Measurements from ENCODE around the gene RHBDD2. TPM values are rescaled to one million over a fixed set of nuclear protein-coding genes. Genes with fewer than 3 reads are reported as not detected.
"Not testable (repeated sequence)": the region's sequence is repeated elsewhere in the genome, so short reads cannot be mapped to it uniquely, and the experiment has no call there.

The RHBDD2 gene
- total RNA-seq, 1 donor from 2014 or later, result 85.6 TPM

DNA sequence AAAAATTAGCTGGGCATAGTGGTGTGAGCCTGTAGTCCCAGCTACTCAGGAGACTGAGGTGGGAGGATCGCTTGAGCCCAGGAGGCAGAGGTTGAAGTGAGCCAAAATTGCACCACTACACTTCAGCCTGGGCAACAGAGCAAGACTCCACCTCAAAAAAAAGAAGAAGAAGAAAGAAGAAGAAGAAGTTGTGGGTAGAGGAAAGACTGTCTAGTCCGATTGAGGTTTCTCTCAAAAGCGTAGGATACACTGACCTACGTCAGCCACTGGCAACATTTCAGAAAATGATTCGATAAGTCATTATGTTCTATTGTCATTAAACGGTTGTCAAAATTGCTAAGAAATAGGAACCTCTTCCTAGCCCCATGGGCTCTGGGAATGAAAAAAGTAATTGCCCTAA lies 22.3 kb upstream of the RHBDD2 start:
- TF ChIP-seq, protein P1, sequence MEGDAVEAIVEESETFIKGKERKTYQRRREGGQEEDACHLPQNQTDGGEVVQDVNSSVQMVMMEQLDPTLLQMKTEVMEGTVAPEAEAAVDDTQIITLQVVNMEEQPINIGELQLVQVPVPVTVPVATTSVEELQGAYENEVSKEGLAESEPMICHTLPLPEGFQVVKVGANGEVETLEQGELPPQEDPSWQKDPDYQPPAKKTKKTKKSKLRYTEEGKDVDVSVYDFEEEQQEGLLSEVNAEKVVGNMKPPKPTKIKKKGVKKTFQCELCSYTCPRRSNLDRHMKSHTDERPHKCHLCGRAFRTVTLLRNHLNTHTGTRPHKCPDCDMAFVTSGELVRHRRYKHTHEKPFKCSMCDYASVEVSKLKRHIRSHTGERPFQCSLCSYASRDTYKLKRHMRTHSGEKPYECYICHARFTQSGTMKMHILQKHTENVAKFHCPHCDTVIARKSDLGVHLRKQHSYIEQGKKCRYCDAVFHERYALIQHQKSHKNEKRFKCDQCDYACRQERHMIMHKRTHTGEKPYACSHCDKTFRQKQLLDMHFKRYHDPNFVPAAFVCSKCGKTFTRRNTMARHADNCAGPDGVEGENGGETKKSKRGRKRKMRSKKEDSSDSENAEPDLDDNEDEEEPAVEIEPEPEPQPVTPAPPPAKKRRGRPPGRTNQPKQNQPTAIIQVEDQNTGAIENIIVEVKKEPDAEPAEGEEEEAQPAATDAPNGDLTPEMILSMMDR (IDR thresholded peaks at IDR 0.05; ENCODE audit: partially characterized antibody, unreplicated experiment), result no peak
- H3K4me3 Mint-ChIP-seq (ENCODE audit: unreplicated experiment), result no peak overlapping the region
- peaks cover 9% of the 10 kb centered on the region for H3K27me3 Mint-ChIP-seq (ENCODE audit: unreplicated experiment)

DNA sequence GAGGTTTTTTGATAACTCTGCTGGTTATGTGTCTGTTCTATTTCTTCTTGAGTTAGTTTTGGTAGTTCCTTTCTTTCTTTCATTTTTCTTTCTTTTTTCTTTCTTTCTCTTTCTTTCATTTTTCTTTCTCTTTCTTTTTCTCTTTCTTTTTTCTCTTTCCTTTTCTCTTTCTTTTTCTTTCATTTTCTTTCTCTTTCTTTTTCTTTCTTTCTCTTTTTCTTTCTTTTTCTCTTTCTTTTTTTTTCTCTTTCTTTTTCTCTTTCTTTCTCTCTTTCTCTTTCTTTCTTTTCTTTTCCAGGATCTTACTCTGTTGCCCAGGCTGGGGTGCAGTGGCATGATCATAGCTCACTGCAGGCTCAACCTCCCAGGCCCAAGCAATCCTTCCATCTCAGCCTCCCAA lies 20.4 kb upstream of the RHBDD2 start:
- H3K36me3 Mint-ChIP-seq (ENCODE audit: unreplicated experiment), result peaks cover 3% of the 10 kb centered on the region
- H3K4me3 Mint-ChIP-seq (ENCODE audit: unreplicated experiment), result no peak overlapping the region
- no peaks in the 10 kb centered on the region for H3K4me1 Mint-ChIP-seq (ENCODE audit: low read depth, unreplicated experiment)
- TF ChIP-seq, protein P1 (IDR thresholded peaks at IDR 0.05; ENCODE audit: partially characterized antibody, unreplicated experiment), result no peak
- no peak overlapping the region for H3K27ac Mint-ChIP-seq (ENCODE audit: unreplicated experiment)
- H3K9me3 Mint-ChIP-seq (ENCODE audit: unreplicated experiment), result no peaks in the 10 kb centered on the region
- peaks cover 7% of the 10 kb centered on the region for H3K27me3 Mint-ChIP-seq (ENCODE audit: unreplicated experiment)
- no peak for DNase-seq

More for the DNA sequence above, 22.3 kb upstream of the RHBDD2 start:
- DNase-seq, result no peak
- H3K27ac Mint-ChIP-seq (ENCODE audit: unreplicated experiment), result no peak overlapping the region
- H3K9me3 Mint-ChIP-seq (ENCODE audit: unreplicated experiment), result no peaks in the 10 kb centered on the region
- H3K36me3 Mint-ChIP-seq (ENCODE audit: unreplicated experiment), result peaks cover 3% of the 10 kb centered on the region
- no peaks in the 10 kb centered on the region for H3K4me1 Mint-ChIP-seq (ENCODE audit: low read depth, unreplicated experiment)

DNA sequence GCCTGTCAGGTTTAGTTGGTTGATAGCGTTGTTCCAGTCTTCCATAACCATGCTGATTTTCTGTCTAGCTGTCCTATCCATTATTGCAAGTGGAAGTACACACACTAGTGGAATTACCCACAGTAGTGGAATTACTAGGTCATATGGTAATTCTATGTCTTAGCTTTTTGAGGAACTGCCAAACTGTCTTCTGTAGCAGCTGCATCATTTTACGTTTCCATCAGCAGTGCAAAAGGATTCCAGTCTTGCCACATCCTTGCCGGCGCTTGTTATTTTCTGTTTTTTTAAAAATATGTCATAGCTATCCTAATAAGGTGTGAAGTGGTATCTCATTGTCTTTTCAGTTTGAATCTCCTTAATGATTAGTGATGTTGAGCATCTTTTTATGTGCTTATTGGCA lies 17.2 kb upstream of the RHBDD2 start:
- no peak overlapping the region for H3K4me3 Mint-ChIP-seq (ENCODE audit: unreplicated experiment)
- TF ChIP-seq, protein P1 (IDR thresholded peaks at IDR 0.05; ENCODE audit: partially characterized antibody, unreplicated experiment), result no peak
- no peaks in the 10 kb centered on the region for H3K4me1 Mint-ChIP-seq (ENCODE audit: low read depth, unreplicated experiment)
- H3K27me3 Mint-ChIP-seq (ENCODE audit: unreplicated experiment), result peaks cover 8% of the 10 kb centered on the region
- H3K36me3 Mint-ChIP-seq (ENCODE audit: unreplicated experiment), result peaks cover 3% of the 10 kb centered on the region
- no peak for DNase-seq
- peaks cover 4% of the 10 kb centered on the region for H3K9me3 Mint-ChIP-seq (ENCODE audit: unreplicated experiment)
- H3K27ac Mint-ChIP-seq (ENCODE audit: unreplicated experiment), result no peak overlapping the region

DNA sequence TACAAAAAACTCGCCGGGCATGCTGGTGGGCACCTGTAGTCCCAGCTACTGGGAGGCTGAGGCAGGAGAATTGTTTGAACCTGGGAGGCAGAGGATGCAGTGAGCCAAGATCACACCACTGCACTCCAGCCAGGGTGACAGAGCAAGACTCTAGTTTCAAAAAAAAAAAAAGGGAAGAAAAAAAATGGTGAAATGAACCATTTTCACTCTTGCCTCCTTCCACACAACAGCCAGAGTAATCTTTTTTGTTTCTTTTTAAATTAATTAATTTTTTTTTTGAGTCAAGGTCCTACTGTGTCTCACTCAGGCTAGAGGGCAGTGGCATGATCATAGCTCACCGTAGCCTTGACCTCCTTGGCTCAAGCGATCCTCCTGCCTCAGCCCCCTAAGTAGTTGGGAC lies 14.6 kb upstream of the RHBDD2 start:
- H3K27ac Mint-ChIP-seq (ENCODE audit: unreplicated experiment); H3K27me3 Mint-ChIP-seq (ENCODE audit: unreplicated experiment); H3K4me1 Mint-ChIP-seq (ENCODE audit: low read depth, unreplicated experiment); H3K9me3 Mint-ChIP-seq (ENCODE audit: unreplicated experiment); H3K36me3 Mint-ChIP-seq (ENCODE audit: unreplicated experiment); DNase-seq; H3K4me3 Mint-ChIP-seq (ENCODE audit: unreplicated experiment): not testable (repeated sequence)

DNA sequence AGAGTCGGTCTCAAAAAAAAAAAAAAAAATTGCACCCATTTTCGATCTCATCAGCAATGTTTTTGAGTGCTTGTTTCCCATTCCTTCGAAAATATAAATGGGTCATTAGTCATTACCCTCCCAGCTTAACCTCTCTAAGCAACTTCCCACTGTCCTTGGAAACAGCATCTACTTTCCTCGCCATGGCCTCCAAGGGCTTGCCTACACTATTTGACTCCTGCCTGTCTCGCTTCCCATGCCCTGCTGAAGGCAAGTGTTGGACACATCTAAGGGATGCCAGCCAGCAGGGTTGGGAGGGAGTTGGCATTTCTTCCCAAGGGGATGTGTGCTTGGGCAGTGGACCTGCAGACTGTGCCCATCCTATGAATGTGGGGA lies 12.7 kb upstream of the RHBDD2 start:
- Mint-ChIP-seq H3K36me3 (ENCODE audit: unreplicated experiment) (no peaks in the 10 kb centered on the region), H3K27me3 (ENCODE audit: unreplicated experiment) (peaks cover 5% of the 10 kb centered on the region), H3K9me3 (ENCODE audit: unreplicated experiment) (peaks cover 4% of the 10 kb centered on the region), H3K27ac (ENCODE audit: unreplicated experiment) (no peak overlapping the region), H3K4me3 (ENCODE audit: unreplicated experiment) (no peak overlapping the region), H3K4me1 (ENCODE audit: low read depth, unreplicated experiment) (peaks cover 1% of the 10 kb centered on the region)
- no peak for DNase-seq
- TF ChIP-seq, protein P1 (IDR thresholded peaks at IDR 0.05; ENCODE audit: partially characterized antibody, unreplicated experiment), result no peak

Data from glutamatergic neuron (in vitro differentiated cells).